AG09309 (cell line): ENCODE data around the gene ROS1.

Experiments
- DNase-seq: peaks from one replicate; pipeline ENCODE4 v3.0.0-alpha.2; 2010; ENCODE audit warnings: low read depth
- H3K4me3 ChIP-seq: 2 replicates; pipeline ENCODE4 v1.5.1; 2011; ENCODE audit warnings: mild to moderate bottlenecking, low read depth, low read length, moderate library complexity; ENCODE audit not compliant: control insufficient read depth
- TF ChIP-seq, protein P1 (sequence below): IDR thresholded peaks from 2 replicates; pipeline ENCODE4 v1.5.1; 2011; ENCODE audit warnings: mild to moderate bottlenecking, low read depth, low read length, inconsistent platforms; ENCODE audit not compliant: insufficient read depth, control insufficient read depth; ENCODE audit errors: missing control alignments

Gene ROS1

DNA sequence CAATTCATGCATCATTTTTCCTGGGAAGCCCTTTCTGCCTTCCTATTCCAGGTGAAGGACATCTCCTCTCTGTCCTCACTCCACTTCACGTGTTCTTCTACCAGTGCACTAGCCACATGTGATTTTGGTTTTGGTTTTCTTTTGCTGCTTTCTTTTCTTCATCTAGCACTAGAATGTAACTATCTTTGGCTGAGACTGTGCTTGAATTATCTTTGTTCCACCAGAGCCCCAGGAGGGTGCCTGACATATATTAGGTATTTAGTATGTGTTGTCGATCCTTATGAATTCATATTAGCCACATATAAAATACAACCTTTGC, 80.5 kb downstream of the ROS1 start:
- TF ChIP-seq, protein P1, sequence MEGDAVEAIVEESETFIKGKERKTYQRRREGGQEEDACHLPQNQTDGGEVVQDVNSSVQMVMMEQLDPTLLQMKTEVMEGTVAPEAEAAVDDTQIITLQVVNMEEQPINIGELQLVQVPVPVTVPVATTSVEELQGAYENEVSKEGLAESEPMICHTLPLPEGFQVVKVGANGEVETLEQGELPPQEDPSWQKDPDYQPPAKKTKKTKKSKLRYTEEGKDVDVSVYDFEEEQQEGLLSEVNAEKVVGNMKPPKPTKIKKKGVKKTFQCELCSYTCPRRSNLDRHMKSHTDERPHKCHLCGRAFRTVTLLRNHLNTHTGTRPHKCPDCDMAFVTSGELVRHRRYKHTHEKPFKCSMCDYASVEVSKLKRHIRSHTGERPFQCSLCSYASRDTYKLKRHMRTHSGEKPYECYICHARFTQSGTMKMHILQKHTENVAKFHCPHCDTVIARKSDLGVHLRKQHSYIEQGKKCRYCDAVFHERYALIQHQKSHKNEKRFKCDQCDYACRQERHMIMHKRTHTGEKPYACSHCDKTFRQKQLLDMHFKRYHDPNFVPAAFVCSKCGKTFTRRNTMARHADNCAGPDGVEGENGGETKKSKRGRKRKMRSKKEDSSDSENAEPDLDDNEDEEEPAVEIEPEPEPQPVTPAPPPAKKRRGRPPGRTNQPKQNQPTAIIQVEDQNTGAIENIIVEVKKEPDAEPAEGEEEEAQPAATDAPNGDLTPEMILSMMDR: no peak
- no peak overlapping the region for H3K4me3 ChIP-seq
- no peak for DNase-seq

DNA sequence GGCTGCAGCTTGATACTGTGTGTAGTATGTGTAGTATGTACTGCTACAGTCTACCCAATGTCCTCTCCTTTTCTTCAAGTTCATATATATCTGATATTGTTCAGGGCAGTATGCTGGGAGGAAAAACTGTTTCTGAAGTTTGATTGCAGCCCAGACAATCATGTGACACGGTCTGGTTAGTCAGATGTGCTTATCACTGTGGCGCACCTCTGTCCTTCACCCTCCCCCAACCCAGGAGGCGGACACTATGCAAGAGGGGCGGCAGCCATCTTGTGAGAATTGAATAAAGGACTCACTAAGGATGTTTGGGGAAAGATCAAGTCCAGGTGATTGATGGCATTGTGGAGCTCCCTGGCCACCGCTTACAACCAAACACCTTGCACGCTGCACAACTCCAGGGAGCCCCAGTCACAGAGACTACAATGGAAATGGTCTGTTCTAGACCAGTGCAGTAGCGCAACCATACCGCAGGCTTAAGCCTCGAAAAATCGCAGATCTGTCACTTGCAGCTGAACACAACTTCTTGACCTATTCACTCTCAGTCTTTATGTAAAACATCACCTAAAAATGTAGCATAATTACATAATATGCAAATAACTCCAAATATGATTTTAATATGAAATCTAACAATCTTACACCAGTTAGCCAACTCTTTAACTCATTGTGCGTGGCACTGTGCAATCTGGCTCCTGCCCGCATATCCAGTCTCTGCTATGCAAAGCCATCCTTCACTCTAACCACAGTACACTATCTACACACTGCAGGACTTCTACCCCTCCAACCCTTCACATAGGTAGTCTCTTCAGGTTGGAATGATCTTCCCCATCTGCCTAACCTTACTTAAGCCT, 81.1 kb downstream of the ROS1 start:
- no peak overlapping the region for H3K4me3 ChIP-seq

DNA sequence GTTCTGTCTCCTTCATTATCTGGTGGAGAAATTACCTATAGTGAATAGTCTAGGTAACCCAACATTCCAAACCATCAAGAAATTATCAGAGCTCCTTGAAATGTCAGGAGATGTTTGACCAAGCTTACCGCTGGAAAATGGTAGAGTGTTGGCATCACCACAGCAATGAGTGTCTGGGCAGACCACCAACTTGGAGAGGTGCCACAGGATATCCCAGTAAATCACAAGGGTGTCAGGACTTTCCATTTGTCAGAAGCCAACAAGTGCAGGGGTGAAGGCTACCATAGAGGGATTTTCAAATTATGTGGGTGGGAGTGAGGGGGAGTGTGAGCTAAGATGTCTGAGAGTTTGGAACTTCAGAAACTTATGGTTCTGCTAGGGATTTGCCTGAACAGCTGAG, 87.2 kb downstream of the ROS1 start:
- no peak overlapping the region for H3K4me3 ChIP-seq
- no peak for DNase-seq
- TF ChIP-seq, protein P1: no peak

More for the DNA sequence above, 81.1 kb downstream of the ROS1 start:
- TF ChIP-seq, protein P1: no peak
- DNase-seq: no peak

DNA sequence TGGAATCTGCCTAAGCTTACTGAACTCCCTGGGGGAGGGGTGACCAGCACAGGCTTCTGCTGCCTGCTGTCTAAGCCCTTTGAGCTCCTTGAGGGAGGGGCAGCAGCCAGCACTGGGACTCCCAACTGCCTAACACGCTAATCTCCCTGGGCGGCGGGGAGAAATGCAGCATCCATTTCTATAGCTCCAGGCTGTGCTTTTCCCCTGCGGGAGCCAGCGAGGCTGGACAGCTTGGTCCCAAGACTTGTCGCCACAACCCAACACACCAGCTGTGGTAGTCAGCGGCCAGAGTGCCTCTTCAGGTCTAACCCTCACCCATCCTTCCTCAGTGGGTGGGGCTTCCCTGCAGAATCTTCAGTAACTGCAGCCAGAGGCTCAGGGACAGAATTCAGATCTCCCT, 95.8 kb downstream of the ROS1 start:
- DNase-seq: no peak
- no peak overlapping the region for H3K4me3 ChIP-seq
- TF ChIP-seq, protein P1: no peak

DNA sequence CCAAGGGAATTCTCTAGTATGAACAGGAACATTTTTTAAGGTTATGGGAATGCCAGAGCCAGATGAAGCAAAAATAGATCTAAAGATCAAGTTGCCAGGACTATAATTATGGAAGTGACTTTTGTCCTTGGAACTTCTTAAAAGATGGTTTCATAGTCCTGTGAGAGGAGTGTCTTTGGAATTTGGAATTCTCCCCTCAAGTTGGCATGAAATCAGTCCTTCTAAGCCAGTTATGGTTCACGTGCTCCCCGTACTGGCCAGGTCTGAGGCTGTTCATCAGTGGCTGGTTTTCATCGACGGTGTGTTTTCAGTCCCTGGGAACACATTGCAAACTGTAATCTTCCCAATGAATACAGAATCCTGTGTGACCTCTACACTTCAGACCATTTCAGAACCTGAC, 97.2 kb downstream of the ROS1 start:
- no peak overlapping the region for H3K4me3 ChIP-seq
- TF ChIP-seq, protein P1: no peak
- DNase-seq: no peak

DNA sequence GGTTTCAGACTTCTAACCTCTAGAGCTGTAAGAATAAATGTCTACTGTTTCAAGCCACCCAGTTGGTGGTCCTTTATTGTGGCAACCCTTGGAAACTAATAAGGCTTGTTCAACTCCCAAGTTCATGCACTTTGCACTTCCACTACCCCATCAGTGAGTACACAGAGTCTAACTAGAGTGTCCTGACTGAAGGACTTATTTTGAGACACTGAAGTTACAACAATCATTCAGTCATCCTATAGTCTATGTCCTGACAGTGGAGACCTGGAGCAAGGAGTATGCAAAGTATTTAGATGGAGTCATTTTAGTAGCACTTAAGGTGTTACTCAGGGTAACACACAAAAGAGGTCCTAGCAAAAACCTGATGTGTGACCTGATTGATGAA, 97.7 kb downstream of the ROS1 start:
- DNase-seq: no peak
- no peak overlapping the region for H3K4me3 ChIP-seq
- TF ChIP-seq, protein P1: no peak
